GF-D8 (cell line): ENCODE measurements around the gene ZDHHC8.

Source experiments
- DNase-seq: peaks from one replicate; lab custom pipeline; 2025; lab: John Stamatoyannopoulos, UW

The ZDHHC8 gene

DNA sequence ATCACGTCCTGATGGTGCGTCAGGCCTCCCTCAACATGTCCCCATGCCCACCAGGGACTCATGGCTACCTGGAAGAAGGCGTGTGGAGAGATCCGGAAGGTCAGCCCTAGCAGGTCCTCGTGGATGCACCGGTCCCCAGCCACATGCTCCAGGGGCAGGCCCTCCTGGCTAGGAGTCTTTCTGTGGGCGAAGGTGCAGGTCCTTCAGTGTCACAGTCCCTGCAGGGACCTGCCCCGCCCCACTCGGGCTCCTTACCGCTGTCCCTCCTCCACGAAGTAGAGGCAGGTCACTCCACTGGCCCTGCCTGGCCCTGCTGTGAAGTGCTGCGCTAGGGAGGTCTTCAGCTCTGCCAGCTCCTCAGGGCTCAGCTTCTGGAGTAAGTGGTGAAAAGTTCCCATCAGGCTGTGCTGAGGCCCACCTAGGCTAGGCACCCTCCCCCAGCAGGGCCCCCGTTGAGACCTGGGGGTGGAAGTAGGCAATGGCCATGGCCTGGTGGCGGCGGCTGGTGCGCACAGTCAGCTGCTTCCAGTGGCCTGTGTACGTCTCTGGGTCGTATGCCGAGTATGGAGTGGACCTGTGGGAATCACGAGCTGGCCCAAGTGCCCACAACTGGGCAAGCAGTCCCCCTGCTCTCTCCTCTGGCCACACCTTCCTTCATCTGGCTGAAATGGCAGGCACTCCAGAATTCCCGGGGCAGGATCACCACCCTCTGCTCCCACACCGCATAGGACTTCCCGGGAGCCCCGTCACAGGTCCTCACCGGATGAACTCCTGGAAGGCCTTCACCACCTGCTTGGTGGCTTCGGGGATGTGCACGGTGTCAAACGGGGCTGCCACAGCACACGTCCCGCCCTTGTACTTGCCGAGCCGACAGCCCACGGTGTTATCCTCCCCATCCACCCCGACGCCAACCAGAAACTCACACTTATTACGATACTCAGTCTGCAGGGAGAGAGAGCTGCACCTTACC is 16.8 kb upstream of the ZDHHC8 start:
- DNase-seq: no peak

DNA sequence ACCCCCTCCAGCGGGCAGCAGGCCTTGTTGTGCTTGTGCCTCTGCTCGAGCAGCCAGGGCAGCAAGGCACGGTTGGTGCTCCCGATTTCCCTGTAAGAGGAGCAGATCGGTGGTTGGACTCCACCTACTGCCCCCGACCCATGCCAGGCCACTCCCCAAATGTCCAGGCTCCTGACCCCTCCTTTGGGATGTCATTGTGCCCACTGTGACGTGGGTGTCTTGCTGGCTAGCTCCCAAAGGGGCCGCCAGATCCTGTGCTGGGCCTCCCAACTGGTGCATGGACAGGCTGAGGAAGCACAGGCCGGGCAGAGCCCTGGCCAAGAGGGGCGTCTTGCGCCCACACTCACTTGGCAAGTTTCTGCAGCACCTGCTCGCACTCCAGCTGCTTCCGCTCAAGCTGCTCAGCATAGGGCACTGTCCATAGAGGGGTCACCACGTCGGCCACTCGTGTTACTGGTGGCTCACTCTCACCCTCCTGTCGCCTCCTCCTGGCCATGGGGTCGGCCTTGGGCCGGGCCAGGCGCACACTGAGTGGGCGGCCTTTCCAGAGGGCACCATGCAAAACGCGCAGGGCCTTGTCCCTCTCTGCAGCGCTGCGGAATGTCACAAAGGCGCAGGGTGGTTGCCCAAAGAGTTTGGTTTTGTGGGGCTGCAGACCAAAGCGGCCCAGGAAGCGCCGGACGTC is 15.8 kb upstream of the ZDHHC8 start, which contains the start of gene RANBP1:
Gene RANBP1 (plus strand): TSS at position 414 of the 685 bp plus-strand sequence. CDS start 81 bp downstream, at position 495.
- no peak for DNase-seq

DNA sequence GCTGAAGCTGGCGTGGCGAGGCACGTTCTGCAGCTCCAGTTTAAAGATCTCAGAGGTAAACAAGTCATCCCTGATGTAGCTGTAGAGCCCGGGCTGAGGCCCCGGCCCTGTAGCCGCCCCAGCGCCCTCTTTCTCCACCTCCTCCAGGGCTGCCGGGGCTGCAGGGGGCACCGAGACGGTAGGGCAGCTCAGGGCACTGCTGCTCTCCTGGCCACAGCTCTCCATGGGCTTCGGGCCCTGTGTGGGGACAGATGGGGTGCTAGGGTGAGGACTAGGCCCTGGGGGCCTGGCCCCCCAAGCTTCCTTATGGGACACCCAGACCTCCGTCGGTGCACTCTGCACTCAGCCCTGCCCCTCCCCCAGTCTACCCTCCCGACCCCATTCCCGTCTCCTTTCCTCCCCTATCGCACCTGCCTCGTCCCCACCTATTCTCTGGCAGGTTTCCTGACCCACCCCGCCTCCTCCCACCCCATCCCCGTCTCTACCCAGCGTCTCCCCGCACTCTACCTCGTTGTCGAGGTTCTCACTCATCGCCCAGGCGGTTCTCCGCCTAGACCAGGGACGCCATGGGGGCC is 15.1 kb upstream of the ZDHHC8 start:
- no peak for DNase-seq

DNA sequence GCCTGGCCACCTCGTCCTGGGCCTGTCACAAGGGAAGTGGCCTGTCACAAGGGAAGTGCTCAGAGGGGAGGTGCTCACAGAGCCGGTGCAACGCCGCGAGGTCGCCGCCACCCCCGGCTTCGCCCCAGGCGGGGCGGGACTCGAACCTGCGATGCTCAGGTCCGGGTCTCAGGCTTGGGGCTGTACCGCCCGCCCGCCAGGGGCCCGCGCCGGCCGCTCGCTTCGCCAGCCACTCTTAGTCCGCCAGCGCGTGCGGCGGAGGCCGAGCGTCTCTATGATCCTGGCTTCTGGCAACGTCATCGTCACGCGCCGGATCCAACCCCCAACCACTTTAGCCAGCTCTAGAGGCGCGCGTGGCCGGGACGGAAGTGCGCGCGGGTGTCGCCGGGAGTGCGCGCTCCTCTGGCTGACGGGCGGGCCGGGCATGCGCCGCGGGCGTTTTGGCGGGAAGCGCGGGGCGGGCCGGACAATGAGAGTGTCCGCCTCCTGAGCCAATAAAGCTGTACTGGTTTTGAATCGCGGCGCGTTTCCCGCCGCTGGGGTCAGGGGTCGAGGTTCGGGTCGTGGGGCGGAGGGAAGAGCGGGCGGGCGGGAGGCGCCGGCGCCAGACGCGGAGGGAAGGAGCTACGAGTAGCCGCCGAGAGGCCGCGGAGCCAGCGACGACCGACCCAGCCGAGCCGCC is 14.5 kb upstream of the ZDHHC8 start, which contains the start of gene TRMT2A:
Gene TRMT2A (minus strand): TSS at position 276 of the 682 bp plus-strand sequence. CDS start 320 bp downstream, outside the sequence.
- DNase-seq: peak; percentile 93

DNA sequence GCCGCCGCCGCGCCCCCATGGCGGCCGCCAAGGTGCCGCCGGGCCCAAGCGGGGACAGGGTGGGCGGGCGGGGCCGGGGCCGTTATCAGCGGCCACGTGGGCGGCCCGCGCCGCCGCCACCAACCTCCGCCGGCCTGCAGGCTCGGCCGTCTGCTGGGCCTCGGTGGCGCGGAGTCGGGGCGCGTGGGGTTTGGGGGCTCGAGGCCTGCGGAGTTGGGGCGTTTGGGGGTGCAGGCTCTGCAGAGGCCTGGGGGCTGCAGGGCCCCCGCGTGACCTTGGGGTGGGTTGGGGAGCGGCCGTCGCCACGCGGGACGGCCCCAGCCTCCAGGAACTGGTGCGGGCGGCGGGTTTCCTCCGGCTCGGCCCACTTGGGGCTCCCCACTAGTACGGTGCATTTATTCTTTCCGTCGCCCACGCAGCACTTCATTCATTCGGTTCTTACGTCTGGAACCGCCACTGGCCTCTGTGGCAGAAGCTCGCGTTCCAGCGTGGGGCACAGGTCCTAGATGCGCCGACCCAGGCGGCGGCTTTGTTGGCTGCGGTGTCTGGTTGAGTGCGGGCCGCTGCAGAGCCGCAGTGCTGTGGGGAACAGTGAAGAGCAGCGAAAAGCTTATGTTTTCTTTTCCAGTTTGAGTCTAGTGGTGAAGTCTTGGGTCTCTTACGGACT is 13.8 kb upstream of the ZDHHC8 start:
- no peak for DNase-seq

DNA sequence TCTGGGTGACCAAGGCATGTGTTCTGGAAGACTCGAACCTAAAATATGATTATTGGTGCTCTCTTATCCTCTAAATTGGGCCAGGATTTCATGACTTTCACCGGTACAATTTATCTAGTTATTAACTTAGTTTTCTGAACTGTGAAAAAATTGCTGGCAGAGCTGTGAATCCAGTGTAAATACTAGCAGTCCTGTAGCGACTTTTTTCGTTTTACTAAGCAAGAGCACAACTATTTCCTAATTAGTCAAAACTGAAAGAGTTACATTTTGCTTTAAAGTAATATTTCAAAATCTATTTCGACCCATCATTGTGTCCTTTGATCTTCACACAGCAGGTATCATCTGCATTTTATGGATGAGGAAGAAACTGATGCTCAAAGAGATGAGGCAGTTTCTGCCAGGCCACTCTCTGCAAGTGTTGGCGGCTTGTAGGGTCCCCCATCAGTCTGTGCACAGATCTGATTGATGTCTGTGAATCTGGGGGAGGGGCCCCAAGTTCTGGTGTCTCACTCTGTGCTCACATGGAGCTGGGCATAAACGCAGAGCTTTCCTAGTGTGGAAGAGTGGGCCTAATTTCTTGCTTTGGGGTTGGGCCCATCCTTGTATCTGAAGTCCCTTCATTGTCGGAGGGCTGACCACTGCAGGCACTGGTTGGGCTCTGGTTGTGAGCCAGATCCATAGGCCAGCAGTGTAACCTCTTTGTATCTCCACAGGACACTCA is 13.1 kb upstream of the ZDHHC8 start:
- no peak for DNase-seq

DNA sequence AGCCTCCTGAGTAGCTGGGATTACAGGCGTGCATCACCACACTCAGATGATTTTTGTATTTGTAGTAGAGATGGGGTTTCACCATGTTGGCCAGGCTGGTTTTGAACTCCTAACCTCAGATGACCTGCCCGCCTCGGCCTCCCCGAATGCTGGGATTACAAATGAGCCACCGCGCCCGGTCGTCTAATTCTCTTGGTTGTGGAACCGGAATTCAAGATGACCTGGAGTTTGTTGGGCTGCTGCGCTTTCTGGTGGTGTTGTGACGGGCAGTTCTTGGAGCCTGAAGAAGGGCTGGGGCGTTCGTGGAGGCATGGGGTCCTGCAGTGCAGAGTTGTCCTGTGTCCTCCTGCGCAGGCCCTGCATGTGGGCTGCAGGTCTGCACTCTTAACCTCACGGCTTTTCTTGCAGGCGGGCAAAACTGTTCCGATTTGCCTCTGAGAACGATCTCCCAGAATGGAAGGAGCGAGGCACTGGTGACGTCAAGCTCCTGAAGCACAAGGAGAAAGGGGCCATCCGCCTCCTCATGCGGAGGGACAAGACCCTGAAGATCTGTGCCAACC is 9.7 kb upstream of the ZDHHC8 start:
- no peak for DNase-seq

DNA sequence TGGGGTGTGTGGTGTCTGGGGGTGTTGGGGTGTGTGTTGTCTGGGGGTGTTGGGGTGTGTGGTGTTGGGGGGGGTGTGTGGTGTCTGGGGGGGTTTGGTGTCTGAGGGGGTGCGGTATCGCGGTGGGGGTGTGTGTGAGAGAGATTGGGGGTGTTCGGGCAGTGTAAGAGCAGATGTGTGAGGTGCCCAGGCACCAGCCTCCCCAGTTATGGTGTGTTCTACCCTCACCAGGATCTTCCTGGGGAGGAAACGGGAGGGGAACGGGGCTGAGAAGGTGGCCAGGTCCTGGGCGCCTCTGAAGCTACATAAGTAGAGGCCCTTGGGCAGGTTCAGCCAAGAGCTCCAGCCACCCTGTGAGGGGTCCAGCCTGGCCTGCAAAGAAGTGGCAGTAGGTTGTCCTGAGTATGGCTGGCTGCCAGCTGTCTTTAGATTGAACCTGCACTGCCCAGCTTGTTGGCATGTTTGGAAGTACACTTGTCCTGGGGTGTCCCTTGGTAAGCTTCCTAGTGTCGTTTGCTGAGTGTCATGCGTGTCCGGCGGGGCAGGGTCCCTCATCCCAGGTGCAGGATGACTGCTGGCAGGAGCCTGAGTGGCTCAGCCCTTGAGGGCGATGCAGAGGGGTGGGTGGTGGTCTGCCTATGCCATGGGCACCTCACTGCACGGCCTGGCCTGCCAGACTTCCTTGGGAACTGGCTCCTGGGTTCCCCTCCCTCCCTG is 8.1 kb upstream of the ZDHHC8 start:
- DNase-seq: no peak

DNA sequence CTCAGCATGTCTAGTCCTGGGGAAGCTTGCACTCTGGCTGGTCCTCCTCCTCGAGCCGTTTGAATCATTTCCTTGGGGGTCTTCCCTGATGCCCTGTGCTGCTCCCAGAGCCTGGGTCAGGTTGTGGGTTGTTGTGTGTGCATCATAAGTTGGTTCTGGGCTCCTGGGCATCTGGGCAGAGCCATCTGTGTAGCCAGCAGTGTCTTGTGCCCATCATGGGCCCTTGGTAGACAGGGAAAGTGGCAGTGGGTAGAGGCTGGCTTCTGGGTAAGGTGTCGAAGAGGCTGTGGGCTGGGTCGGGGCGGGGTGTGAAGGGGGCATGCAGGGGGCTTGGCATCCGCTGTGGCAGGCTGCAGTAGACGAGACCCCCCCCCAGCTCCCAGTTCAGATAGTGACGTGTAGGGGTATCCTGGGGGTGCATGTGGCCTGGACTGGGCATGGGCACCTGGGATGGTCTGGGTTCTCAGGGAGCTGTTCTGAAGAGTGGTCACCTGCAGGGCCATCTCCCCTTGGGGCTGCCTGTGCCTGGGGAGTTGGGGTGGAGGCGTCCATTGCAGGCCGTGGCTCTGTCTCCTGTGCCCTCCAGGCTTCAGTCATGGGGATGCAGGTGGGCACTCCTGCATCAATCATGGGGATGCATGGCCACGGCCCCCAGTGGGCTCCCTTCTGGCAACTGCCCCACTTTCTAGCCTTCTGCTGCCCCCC is 7.4 kb upstream of the ZDHHC8 start:
- no peak for DNase-seq

DNA sequence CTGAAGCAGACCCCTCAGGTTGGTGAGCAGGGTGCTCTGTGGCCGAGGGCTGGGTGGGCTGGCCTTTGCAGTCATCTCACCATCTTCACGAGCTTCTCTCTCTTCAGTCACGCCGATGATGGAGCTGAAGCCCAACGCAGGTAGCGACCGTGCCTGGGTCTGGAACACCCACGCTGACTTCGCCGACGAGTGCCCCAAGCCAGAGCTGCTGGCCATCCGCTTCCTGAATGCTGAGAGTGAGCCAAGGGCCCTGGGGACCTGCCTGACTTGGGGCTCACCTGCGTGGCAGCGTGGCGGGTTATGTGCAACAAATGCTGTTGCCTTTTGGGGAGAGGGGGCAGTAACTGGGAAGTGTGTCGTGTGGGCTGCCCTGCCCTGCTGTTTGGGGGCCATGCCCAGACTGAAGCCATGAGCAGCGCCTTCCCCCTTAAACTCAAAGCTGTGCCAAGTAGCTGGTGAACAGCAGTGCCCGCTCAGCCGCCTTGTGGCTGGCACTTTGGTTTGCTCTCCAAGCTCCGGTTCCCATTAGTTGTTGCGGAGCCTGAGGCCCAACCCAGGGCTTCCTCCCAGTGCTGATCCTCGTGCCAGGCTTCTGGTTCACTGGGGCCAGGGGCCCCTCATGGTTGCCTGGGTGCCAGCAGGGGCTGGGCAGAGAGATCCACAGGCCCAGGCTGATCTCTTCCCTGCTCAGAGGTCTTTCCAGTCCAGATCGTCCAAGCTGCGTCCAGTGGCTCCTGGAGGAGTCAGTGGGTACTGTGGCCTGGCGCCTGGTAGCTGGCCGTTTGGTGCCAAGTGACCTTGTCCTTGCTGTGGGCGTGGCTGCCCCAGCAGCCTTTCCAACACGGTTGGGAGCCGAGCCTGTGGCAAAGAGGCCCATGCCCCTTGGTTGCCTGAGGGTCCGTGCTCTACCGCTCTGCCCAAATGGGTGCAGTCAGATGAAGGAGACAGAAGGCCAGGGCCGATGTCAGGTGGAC is 6.1 kb upstream of the ZDHHC8 start:
- DNase-seq: no peak

DNA sequence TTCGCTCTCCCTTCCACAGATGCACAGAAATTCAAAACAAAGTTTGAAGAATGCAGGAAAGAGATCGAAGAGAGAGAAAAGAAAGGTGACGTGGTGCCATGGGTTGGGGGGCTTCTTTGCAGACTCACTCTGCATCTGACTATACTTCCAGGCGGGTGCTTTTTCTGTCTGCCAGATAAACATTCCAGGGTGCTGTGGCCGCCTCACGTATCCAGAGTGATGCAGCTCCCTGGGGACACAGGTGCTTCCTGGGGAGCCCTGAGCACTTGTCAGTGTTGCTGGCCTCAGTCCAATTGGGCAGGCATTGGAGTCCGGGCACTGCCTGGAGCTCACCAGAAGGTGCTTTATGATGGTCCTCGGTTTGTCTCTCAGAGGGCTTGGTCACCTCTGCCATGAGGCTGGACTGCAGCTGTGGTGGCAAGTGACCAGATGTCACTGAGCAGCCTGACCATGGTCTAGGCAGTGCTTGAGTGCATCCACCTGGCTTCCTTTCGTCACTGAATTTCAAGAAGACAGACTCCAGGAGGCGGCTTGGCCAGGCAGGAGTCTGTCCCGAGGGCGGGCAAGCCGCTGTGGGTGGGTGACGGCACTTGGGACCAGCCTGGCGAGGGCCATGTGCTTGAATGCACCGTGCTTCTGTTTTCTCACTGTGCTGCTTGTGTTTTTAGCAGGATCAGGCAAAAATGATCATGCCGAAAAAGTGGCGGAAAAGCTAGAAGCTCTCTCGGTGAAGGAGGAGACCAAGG is 5.1 kb upstream of the ZDHHC8 start:
- DNase-seq: no peak

DNA sequence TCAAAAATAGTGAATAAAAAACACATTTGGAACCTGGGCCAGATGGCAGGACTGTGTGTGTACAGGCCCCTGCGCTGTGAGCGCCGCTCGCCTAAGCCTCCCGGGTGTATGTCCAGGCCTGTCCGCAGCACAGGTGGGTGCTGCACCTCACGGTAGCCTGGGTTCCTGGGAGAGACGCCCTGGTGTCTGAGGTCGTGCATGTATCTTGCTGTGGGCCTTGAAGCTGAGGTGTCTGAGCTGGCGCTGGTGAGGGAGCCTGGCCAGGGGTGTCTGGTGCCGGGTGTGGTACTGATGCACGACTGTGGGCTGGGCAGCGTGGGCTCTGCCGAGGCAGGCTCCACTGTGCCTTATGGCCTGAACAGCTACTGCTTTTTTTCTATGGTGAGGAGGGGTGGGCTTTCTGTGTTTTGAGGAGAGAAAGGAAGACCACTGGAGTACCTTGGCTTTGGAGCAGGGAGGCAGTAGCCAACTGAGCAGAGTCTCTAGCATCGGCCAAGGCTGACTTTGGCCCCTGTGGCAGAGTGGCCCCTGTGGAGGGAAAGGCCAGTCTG is 4.2 kb upstream of the ZDHHC8 start:
- DNase-seq: no peak

DNA sequence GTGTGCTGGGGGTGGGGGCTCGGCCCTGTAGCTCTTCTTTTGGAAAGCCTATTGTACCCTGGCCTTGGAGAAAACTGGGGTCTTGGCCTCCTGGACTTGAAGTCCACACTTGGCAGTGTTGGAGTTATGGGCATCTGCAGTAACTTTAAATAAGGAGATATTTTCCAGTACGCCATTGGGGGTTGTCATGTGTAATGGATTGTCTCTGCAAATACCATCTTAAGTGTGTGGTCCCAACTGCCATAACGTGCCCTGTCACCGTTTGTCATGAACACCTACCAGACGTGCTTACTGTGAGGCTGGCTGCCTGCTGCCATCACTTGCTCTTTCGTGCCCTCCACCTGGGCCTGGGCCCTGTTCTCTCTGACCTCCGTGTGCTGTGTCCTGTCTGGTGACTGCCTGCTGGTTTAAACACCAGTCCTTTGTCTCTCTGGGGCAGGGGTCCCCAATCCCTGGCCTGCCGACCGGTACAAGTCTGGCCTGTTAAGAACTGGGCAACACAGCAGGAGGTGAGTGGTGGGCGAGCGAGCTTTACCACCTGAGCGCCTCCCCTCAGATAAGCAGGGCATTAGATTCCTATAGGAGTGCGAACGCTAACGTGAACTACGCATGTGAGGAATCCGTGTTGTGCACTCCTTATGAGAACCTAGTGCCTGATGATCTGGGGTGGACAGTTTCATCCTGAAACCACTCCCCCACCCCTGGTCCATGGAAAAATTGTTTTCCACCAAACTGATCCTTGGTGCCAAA is 3.6 kb upstream of the ZDHHC8 start:
- DNase-seq: no peak

DNA sequence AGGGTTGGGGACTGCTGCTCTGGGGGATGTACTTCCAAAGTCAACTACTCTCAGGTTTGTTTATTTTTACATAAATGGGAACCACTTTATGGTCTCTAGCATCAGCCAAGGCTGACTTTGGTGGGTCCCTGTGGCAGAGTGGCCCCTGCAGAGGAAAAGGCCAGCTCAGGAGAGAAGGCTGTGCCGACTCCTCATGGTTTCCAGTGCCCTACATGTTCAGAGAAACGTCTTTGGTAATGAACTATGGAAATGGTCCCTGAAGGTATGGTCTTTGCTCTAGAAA is 3.0 kb upstream of the ZDHHC8 start:
- no peak for DNase-seq

DNA sequence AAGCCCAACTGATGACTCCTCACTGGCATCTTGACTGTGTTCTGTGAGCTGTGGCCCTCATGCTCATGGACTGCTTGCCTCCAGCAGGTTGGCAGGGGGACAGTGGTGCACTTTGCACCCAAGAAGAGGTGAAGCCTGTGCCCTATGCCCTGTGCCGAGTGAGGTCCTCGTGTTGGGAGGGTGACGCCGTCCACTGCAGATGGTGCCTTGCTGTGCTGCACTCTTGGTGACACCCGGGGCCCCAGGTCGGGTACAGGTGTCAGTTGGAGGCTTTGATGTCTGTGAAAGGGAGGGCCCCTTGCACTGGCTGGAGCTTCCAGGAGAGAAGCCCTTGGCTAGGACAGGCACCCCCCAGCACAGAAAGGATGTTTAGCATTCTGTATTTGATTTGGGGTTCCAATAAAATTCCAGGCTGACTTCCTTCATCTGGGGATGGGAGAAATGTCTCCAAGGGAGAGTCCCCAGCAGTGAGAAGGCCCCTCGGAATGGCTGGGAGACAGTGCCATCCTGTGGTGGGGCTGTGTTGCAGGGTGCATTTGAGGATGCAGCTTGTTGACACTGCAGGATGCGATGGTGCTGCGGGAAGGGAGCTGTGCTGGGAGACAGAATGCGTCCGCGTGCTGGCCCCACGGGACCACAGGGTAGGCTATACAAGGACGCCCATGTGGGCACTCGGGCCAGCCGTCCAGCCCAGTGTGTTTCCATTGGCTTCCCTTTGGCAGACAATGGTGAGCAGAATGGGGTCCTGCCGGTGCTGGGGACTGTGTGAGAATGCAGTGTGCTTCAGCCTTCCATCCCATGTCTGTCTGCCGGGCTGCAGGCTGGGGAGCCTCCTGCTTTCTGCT is 2.5 kb upstream of the ZDHHC8 start:
- DNase-seq: no peak

DNA sequence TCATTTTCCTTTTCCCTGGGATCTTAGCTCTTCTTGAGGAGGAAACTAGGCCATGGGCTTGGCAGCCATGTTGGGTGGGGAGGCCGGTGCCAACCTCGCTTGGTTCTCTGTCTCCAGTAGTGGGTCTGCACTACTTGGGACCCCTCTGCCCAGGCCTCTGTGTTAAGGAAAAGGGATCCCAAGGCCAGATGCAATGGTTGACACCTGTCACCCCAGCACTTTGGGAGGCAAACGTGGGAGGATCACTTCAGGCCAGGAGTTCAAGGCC is 1.9 kb upstream of the ZDHHC8 start:
- DNase-seq: no peak
